Hepatocyte (in vitro differentiated cells): ENCODE measurements around the gene GNAO1.

Experiments
- CTCF ChIP-seq: fragments of 200-600 bp; sonication (generic); IDR thresholded peaks from 2 replicates; pipeline ENCODE4 v1.5.1; 2016; ENCODE audit warnings: antibody characterized with exemption, mild to moderate bottlenecking; ENCODE audit not compliant: poor library complexity
- EZH2 ChIP-seq: fragments of 200-600 bp; sonication (generic); IDR thresholded peaks from 2 replicates; pipeline ENCODE4 v1.6.1; 2016; ENCODE audit warnings: antibody characterized with exemption, mild to moderate bottlenecking, borderline replicate concordance
- EZH2phosphoT487 ChIP-seq: fragments of 200-600 bp; sonication (generic); IDR thresholded peaks from one replicate; pipeline ENCODE4 v1.6.1; 2018; ENCODE audit warnings: antibody characterized with exemption, mild to moderate bottlenecking, low read depth, moderate library complexity; ENCODE audit not compliant: unreplicated experiment, severe bottlenecking

GRCh38 chr16:56354016-56354415, 162.7 kb downstream of the GNAO1 start:
- no peak for TF ChIP-seq CTCF
- TF ChIP-seq EZH2: no peak
- no peak for TF ChIP-seq EZH2phosphoT487
